ENCODE measurements around the gene CORIN.

DNA sequence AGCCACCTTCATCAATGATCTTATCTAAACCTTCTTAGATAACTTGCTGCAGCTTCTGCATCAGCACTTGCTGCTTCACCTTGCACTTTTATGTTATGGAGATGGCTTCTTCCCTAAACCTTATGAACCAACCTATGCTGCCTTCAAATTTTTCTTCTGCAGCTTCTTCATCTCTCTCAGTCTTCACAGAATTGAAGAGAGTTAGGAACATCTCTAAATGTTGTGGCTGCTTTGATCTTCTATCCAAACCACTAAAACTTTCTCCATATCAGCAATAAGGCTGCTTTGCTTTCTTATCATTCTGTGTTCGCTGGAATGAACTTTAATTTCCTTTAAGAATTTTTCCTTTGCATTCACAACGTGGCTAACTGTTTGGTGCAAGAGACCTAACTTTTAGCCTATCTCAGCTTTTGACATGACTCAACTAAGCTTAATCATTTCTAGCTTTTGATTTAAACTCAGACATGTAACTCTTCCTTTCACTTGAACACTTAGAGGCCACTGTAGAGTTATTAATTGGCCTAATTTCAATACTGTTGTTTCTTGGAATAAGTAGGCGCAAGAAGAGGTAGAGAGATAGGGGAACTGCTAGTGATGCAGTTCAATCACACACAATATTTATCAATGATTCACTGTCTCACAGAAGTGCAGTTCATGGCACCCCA is 36.1 kb upstream of the CORIN start:
- TF ChIP-seq, protein P1, sequence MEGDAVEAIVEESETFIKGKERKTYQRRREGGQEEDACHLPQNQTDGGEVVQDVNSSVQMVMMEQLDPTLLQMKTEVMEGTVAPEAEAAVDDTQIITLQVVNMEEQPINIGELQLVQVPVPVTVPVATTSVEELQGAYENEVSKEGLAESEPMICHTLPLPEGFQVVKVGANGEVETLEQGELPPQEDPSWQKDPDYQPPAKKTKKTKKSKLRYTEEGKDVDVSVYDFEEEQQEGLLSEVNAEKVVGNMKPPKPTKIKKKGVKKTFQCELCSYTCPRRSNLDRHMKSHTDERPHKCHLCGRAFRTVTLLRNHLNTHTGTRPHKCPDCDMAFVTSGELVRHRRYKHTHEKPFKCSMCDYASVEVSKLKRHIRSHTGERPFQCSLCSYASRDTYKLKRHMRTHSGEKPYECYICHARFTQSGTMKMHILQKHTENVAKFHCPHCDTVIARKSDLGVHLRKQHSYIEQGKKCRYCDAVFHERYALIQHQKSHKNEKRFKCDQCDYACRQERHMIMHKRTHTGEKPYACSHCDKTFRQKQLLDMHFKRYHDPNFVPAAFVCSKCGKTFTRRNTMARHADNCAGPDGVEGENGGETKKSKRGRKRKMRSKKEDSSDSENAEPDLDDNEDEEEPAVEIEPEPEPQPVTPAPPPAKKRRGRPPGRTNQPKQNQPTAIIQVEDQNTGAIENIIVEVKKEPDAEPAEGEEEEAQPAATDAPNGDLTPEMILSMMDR (conservative IDR thresholded peaks at IDR 0.05; ENCODE audit: low read depth, low read length): no peak
- TF ChIP-seq EZH2 (IDR thresholded peaks at IDR 0.05; ENCODE audit: borderline replicate concordance, low read depth, low read length, poor library complexity, severe bottlenecking): no peak

All from A673 (cell line).